HepG2 (cell line): ENCODE data around the gene NDUFS2. TPM values are rescaled to one million over a fixed set of nuclear protein-coding genes. Genes with fewer than 3 reads are reported as not detected.

Source experiments
- ARID3A ChIP-seq: IDR thresholded peaks from 2 replicates; pipeline ENCODE4 v1.6.1; 2012; ENCODE audit warnings: low read depth, low read length, improper control_type of control experiment
- CBX1 ChIP-seq: IDR thresholded peaks from one replicate; pipeline ENCODE4 v1.6.1; 2016; ENCODE audit warnings: antibody characterized with exemption, low read depth
- CCAR2 ChIP-seq: fragments of 200-400 bp; formaldehyde crosslinking; optimal IDR thresholded peaks from 2 replicates; pipeline ENCODE3; 2018; ENCODE audit warnings: low read depth, mild to moderate bottlenecking, low read length, moderate library complexity
- DBP ChIP-seq: sonication (generic); formaldehyde crosslinking; IDR thresholded peaks from 2 replicates; pipeline ENCODE4 v1.4.0; 2020; ENCODE audit warnings: missing genetic modification reagents; ENCODE audit errors: not compliant biosample characterization
- HMGXB3 ChIP-seq: sonication (generic); formaldehyde crosslinking; IDR thresholded peaks from 2 replicates; pipeline ENCODE4 v1.4.0; 2020; ENCODE audit warnings: missing genetic modification reagents, borderline replicate concordance
- LCORL ChIP-seq, 2 experiments: fragments of 450-650 bp in 1 of 2; sonication (generic) in 1 of 2; formaldehyde crosslinking in 1 of 2; IDR thresholded peaks; 2 replicates each; pipeline versions ENCODE4 v1.5.0 to v1.6.1; 2017 to 2020; ENCODE audit warnings: antibody characterized with exemption in 1 of 2, missing genetic modification reagents in 1 of 2
- NFE2L1 ChIP-seq: sonication (generic); formaldehyde crosslinking; IDR thresholded peaks from 2 replicates; pipeline ENCODE4 v1.4.0; 2020; ENCODE audit warnings: missing genetic modification reagents, mild to moderate bottlenecking, borderline replicate concordance
- ONECUT2 ChIP-seq: sonication (generic); formaldehyde crosslinking; IDR thresholded peaks from 2 replicates; pipeline ENCODE4 v1.4.0; 2020; ENCODE audit warnings: missing genetic modification reagents
- RBFOX2 ChIP-seq: fragments of 200-400 bp; formaldehyde crosslinking; IDR thresholded peaks from 2 replicates; pipeline ENCODE4 v1.6.1; 2017; ENCODE audit warnings: low read depth, mild to moderate bottlenecking, low read length
- SP2 ChIP-seq: sonication (generic); formaldehyde crosslinking; IDR thresholded peaks from 2 replicates; pipeline ENCODE4 v1.5.1; 2020; ENCODE audit warnings: mild to moderate bottlenecking, missing genetic modification reagents
- TFDP2 ChIP-seq: sonication (generic); formaldehyde crosslinking; IDR thresholded peaks from 2 replicates; pipeline ENCODE4 v1.4.0; 2020; ENCODE audit warnings: missing genetic modification reagents
- UBTF ChIP-seq: sonication (generic); formaldehyde crosslinking; IDR thresholded peaks from 2 replicates; pipeline ENCODE4 v1.4.0; 2020; ENCODE audit warnings: mild to moderate bottlenecking, missing genetic modification reagents
- ZNF33B ChIP-seq: sonication (generic); formaldehyde crosslinking; IDR thresholded peaks from 2 replicates; pipeline ENCODE4 v1.5.1; 2020; ENCODE audit warnings: mild to moderate bottlenecking, missing genetic modification reagents
- ZNF44 ChIP-seq: sonication (generic); formaldehyde crosslinking; IDR thresholded peaks from 2 replicates; pipeline ENCODE4 v1.5.1; 2020; ENCODE audit warnings: mild to moderate bottlenecking, missing genetic modification reagents
- ZNF563 ChIP-seq: sonication (generic); formaldehyde crosslinking; IDR thresholded peaks from 2 replicates; pipeline ENCODE4 v1.8.0; 2022; ENCODE audit warnings: mild to moderate bottlenecking, moderate library complexity, missing genetic modification reagents
- ZNF713 ChIP-seq: sonication (generic); formaldehyde crosslinking; IDR thresholded peaks from 2 replicates; pipeline ENCODE4 v1.4.0; 2020; ENCODE audit warnings: mild to moderate bottlenecking, missing genetic modification reagents
- polyA plus RNA-seq, 8 experiments: library from polyadenylated mRNA; depleted of rRNA in 3 of 8; stranded (reverse) in 7 of 8; unstranded in 1 of 8; fragments of >200 nt; fragmentation: Illumina TruSeq in 4 of 8; extraction: Trizol in 4 of 8; gene quantifications; 2 replicates each; pipeline versions ENCODE4 v1.2.1 to v1.2.3, GENCODE V29; 2011 to 2016; ENCODE audit warnings: low read depth in 4 of 8, missing spikeins in 1 of 8, mixed read lengths in 1 of 8; ENCODE audit not compliant: insufficient read depth in 1 of 8
- total RNA-seq, 5 experiments: library from RNA; depleted of rRNA; stranded (reverse); fragments of >200 nt; fragmentation: Illumina TruSeq; extraction: Trizol; gene quantifications; 2 replicates each; pipeline ENCODE4 v1.2.3, GENCODE V29; 2016; ENCODE audit warnings: low read depth in 1 of 5

Gene NDUFS2
- total and polyA plus RNA-seq, 2 of the 13 experiments (the other 11 are each of a cell fraction or from before 2014, with no cell fraction given) = 89.9 to 118 TPM

GRCh38 chr1:161223805-161224694, 21.9 kb downstream of the NDUFS2 start (continued):
- TF ChIP-seq ARID3A = peak; percentile 99
- peak; percentile 51 for TF ChIP-seq CCAR2
- TF ChIP-seq DBP (CRISPR knock-in tag) = no peak
- no peak for TF ChIP-seq ZNF33B (CRISPR knock-in tag)
- no peak for TF ChIP-seq CBX1
- no peak for TF ChIP-seq TFDP2
- no peak for TF ChIP-seq UBTF (CRISPR knock-in tag)
- no peak; the same call in 1 of the 2 replicates for TF ChIP-seq HMGXB3 (CRISPR knock-in tag)
- peak; percentile 65 for TF ChIP-seq RBFOX2
- TF ChIP-seq SP2 = no peak
- TF ChIP-seq LCORL (IDR thresholded peaks at IDR 0.05) = peak; percentile 60; the same call in 1 of the 2 replicates
- peak; percentile 55; the same call in 1 of the 2 replicates for TF ChIP-seq LCORL (CRISPR knock-in tag; IDR thresholded peaks at IDR 0.05)
- no peak for TF ChIP-seq NFE2L1 (CRISPR knock-in tag)
- TF ChIP-seq ZNF713 (CRISPR knock-in tag) = no peak
- TF ChIP-seq ZNF44 (CRISPR knock-in tag) = no peak
- no peak for TF ChIP-seq ZNF563 (CRISPR knock-in tag)
- 0 out of 2 replicates have a peak, but pooled peaks have one; percentile 43 for TF ChIP-seq ONECUT2 (CRISPR knock-in tag)
